RWPE2 (cell line): Measurements from ENCODE around the gene RAET1E.

ENCODE experiments used
- ATAC-seq: fragments of 200-7000 bp; cut with Tn5 transposase; 3 replicates; pipeline ENCODE4 v1.9.1; 2021; ENCODE audit warnings: low read depth
- DNase-seq: peaks from one replicate; pipeline ENCODE4 v3.0.0-alpha.2; 2020; ENCODE audit warnings: low spot score
- H3K27ac ChIP-seq: fragments of 450-650 bp; 2 replicates; pipeline ENCODE4 v1.5.1; 2017; ENCODE audit warnings: mild to moderate bottlenecking; ENCODE audit not compliant: poor library complexity, severe bottlenecking
- H3K27me3 ChIP-seq: fragments of 250-450 bp; sonication (Bioruptor Pico); 2 replicates; pipeline ENCODE4 v1.5.1; 2021; ENCODE audit warnings: mild to moderate bottlenecking, moderate library complexity; ENCODE audit not compliant: insufficient read depth, poor library complexity, severe bottlenecking
- H3K36me3 ChIP-seq: fragments of 250-450 bp; sonication (Bioruptor Pico); 2 replicates; pipeline ENCODE4 v1.5.1; 2020; ENCODE audit warnings: low read depth, mild to moderate bottlenecking, moderate library complexity
- H3K4me1 ChIP-seq: fragments of 250-450 bp; sonication (Bioruptor Pico); 2 replicates; pipeline ENCODE4 v1.5.1; 2021; ENCODE audit warnings: mild to moderate bottlenecking, moderate library complexity; ENCODE audit not compliant: insufficient read depth, poor library complexity, severe bottlenecking
- H3K4me3 ChIP-seq: fragments of 250-450 bp; sonication (Bioruptor Pico); 2 replicates; pipeline ENCODE4 v1.5.1; 2021; ENCODE audit warnings: mild to moderate bottlenecking, moderate library complexity; ENCODE audit not compliant: severe bottlenecking
- H3K9me3 ChIP-seq: fragments of 250-450 bp; sonication (Bioruptor Pico); 2 replicates; pipeline ENCODE4 v1.5.1; 2021; ENCODE audit warnings: mild to moderate bottlenecking, moderate library complexity; ENCODE audit not compliant: severe bottlenecking
- CTCF ChIP-seq: fragments of 450-650 bp; IDR thresholded peaks from one replicate; pipeline ENCODE4 v1.5.1; 2017; ENCODE audit warnings: mild to moderate bottlenecking, moderate library complexity; ENCODE audit not compliant: poor library complexity, severe bottlenecking

The RAET1E gene

GRCh38 chr6:149925974-149926777 lies 28.3 kb upstream of the RAET1E start:
- Histone ChIP-seq H3K36me3 (no peaks in the 10 kb centered on the region), H3K27ac (no peak overlapping the region), H3K27me3 (no peaks in the 10 kb centered on the region), H3K9me3 (no peaks in the 10 kb centered on the region), H3K4me1 (peaks cover 6% of the 10 kb centered on the region), H3K4me3 (no peak overlapping the region)
- peak; percentile 92 for TF ChIP-seq CTCF
- ATAC-seq (peak; percentile 82), DNase-seq (peak; percentile 88)

GRCh38 chr6:149925253-149925973 lies 27.5 kb upstream of the RAET1E start:
- no peak overlapping the region for H3K4me3 ChIP-seq
- H3K27me3 ChIP-seq = no peaks in the 10 kb centered on the region
- DNase-seq (no peak), ATAC-seq (no peak)
- peaks cover 6% of the 10 kb centered on the region for H3K4me1 ChIP-seq
- H3K36me3 ChIP-seq = no peaks in the 10 kb centered on the region
- no peak overlapping the region for H3K27ac ChIP-seq
- TF ChIP-seq CTCF = no peak
- H3K9me3 ChIP-seq = no peaks in the 10 kb centered on the region

GRCh38 chr6:149924933-149925252 lies 27.0 kb upstream of the RAET1E start:
- Histone ChIP-seq H3K9me3 (no peaks in the 10 kb centered on the region), H3K4me3 (no peak overlapping the region), H3K36me3 (no peaks in the 10 kb centered on the region), H3K27me3 (no peaks in the 10 kb centered on the region), H3K27ac (no peak overlapping the region), H3K4me1 (peaks cover 6% of the 10 kb centered on the region)
- TF ChIP-seq CTCF = no peak
- no peak for DNase-seq
- ATAC-seq = no peak

- Histone ChIP-seq H3K4me3 (no peak overlapping the region), H3K9me3 (no peaks in the 10 kb centered on the region), H3K27me3 (no peaks in the 10 kb centered on the region), H3K27ac (no peak overlapping the region), H3K4me1 (peaks cover 6% of the 10 kb centered on the region), H3K36me3 (no peaks in the 10 kb centered on the region)
- ATAC-seq (no peak), DNase-seq (no peak)
- TF ChIP-seq CTCF = no peak
Measured at GRCh38 chr6:149924206-149924932, 26.5 kb upstream of the RAET1E start.
